ENCODE results near the gene DMC1. TPM values are rescaled to one million over a fixed set of nuclear protein-coding genes. Genes with fewer than 3 reads are reported as not detected.

DMC1 gene
- total RNA-seq, 1 donor from 2014 or later: 22.8 TPM

DNA sequence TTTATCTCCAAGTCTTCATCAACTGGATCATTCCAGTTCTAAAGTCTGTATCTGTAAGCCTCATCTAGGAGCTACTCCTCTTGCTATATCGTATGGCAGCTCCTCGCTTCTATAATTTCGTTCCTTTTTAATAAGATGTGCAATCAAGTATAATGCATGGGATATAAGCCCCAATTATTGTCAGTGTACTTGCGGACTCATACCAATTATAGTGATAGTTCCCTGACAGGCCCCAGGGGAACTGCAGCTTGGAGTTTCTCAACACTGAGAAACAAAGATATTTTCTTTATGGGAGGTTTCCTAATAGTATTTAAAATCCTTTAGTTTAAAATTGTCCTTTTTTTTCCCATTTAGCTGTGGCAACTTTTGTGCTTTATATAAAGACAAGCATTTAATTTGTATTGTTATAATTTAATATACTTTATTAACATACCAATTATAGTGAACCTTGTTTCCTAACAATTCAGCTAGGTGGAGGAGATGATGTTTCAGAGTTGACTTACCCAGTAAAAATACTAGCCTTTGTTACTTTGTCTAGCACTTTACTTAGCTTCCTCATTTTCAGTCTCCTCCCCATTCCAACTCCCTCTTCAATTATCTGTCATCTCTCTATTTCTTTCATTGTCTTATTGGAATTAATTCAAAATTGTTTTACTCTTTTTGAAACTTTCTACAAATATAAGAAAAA, 38.6 kb downstream of the DMC1 start:
- no peak overlapping the region for H3K9ac ChIP-seq
- no peaks in the 10 kb centered on the region for H3K4me1 ChIP-seq
- no peak for DNase-seq (ENCODE audit: low spot score)
- no peak overlapping the region for H3K4me2 ChIP-seq
- H3F3A ChIP-seq (ENCODE audit: low read depth): no peaks in the 10 kb centered on the region
- Mint-ChIP-seq H3K4me3 (no peak overlapping the region), H3K4me1 (no peaks in the 10 kb centered on the region), H3K36me3 (peaks cover 2% of the 10 kb centered on the region), H3K9me3 (no peaks in the 10 kb centered on the region), H3K27me3 (ENCODE audit: insufficient read depth, low read depth) (peaks cover 2% of the 10 kb centered on the region), H3K27ac (no peak overlapping the region)
- H3K4me3 ChIP-seq: no peak overlapping the region
- no peak overlapping the region for H2AFZ ChIP-seq (replicated peaks)
- TF ChIP-seq EZH2 (IDR thresholded peaks at IDR 0.05) (no peak), CTCF (IDR thresholded peaks at IDR 0.05) (no peak), EZH2phosphoT487 (IDR thresholded peaks at IDR 0.05) (no peak)
- no peaks in the 10 kb centered on the region for H3K9me3 ChIP-seq (ENCODE audit: low read depth)
- H4K20me1 ChIP-seq (ENCODE audit: low read depth): no peaks in the 10 kb centered on the region
- no peaks in the 10 kb centered on the region for H3K36me3 ChIP-seq
- no peak overlapping the region for H3K27ac ChIP-seq
- H3K27me3 ChIP-seq: no peaks in the 10 kb centered on the region
- no peaks in the 10 kb centered on the region for H3K79me2 ChIP-seq (ENCODE audit: low read depth)

DNA sequence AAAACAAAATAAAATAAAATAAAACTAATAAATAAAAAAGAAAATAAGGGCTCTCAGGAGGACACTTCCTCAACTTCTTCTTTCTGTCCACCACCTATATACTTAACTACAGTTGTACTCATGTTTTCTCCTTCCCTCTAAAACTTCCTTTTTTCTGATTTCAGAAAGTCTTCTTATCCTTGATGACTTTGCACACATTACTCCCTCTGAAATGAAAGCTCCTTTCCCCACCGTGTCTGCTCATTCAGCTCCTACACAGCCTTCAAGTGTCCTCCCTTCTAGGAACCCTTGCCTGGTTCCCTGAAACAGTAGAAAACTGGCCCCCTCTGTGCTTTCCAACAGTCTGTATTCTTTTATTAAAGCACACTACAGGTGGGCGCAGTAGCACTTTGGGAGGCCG, 45.6 kb downstream of the DMC1 start:
- Mint-ChIP-seq H3K36me3 (no peaks in the 10 kb centered on the region), H3K27me3 (ENCODE audit: insufficient read depth, low read depth) (peaks cover 3% of the 10 kb centered on the region), H3K9me3 (no peaks in the 10 kb centered on the region), H3K4me3 (no peak overlapping the region), H3K27ac (no peak overlapping the region), H3K4me1 (no peaks in the 10 kb centered on the region)
- Histone ChIP-seq H2AFZ (replicated peaks) (no peak overlapping the region), H3F3A (ENCODE audit: low read depth) (no peaks in the 10 kb centered on the region), H3K4me2 (no peak overlapping the region), H3K27ac (no peak overlapping the region), H4K20me1 (ENCODE audit: low read depth) (no peaks in the 10 kb centered on the region), H3K27me3 (no peaks in the 10 kb centered on the region), H3K9ac (no peak overlapping the region), H3K36me3 (no peaks in the 10 kb centered on the region), H3K4me3 (no peak overlapping the region), H3K4me1 (no peaks in the 10 kb centered on the region), H3K9me3 (ENCODE audit: low read depth) (no peaks in the 10 kb centered on the region), H3K79me2 (ENCODE audit: low read depth) (no peaks in the 10 kb centered on the region)
- TF ChIP-seq CTCF (IDR thresholded peaks at IDR 0.05): no peak
- TF ChIP-seq EZH2phosphoT487 (IDR thresholded peaks at IDR 0.05): no peak
- DNase-seq (ENCODE audit: low spot score): no peak

DNA sequence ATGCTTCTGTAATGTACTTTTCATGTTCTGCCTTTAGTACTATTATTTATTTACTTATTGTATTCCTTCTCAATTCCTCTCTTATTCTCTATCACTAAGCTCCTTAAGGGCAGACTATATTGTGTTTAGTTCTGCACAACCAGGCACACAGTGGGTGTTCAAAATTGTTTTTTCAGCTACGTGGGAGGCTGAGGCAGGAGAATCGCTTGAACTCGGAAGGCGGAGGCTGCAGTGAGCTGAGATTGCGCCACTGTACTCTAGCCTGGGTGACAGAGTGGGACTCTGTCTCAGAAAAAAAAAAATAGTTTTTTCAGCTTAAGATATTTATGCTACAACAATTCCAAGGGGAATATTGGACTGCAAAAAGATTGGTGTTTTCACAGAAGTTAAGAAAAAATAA, 46.5 kb downstream of the DMC1 start:
- H3K27ac Mint-ChIP-seq: no peak overlapping the region
- no peaks in the 10 kb centered on the region for H3K36me3 Mint-ChIP-seq
- Histone ChIP-seq H3K27ac (no peak overlapping the region), H3K27me3 (no peaks in the 10 kb centered on the region), H3K4me2 (no peak overlapping the region), H3K9ac (no peak overlapping the region), H3K79me2 (ENCODE audit: low read depth) (no peaks in the 10 kb centered on the region), H3F3A (ENCODE audit: low read depth) (no peaks in the 10 kb centered on the region), H2AFZ (replicated peaks) (no peak overlapping the region), H4K20me1 (ENCODE audit: low read depth) (no peaks in the 10 kb centered on the region), H3K4me1 (no peaks in the 10 kb centered on the region), H3K4me3 (no peak overlapping the region), H3K9me3 (ENCODE audit: low read depth) (no peaks in the 10 kb centered on the region), H3K36me3 (no peaks in the 10 kb centered on the region)
- DNase-seq (ENCODE audit: low spot score): no peak
- TF ChIP-seq EZH2 (IDR thresholded peaks at IDR 0.05) (no peak), EZH2phosphoT487 (IDR thresholded peaks at IDR 0.05) (no peak), CTCF (IDR thresholded peaks at IDR 0.05) (no peak)
- peaks cover 3% of the 10 kb centered on the region for H3K27me3 Mint-ChIP-seq (ENCODE audit: insufficient read depth, low read depth)
- H3K4me1 Mint-ChIP-seq: no peaks in the 10 kb centered on the region
- no peak overlapping the region for H3K4me3 Mint-ChIP-seq
- no peaks in the 10 kb centered on the region for H3K9me3 Mint-ChIP-seq

All from neural progenitor cell (in vitro differentiated cells).